Stimulated activated CD4-positive, alpha-beta T cell treated with anti-CD3 and anti-CD28 coated beads, Interleukin-4, amount 100 ng/mL, for 48 hours (primary cell): ENCODE data around the gene LAMA5.
"Not testable (repeated sequence)": the region's sequence is repeated elsewhere in the genome, so short reads cannot be mapped to it uniquely, and the experiment has no call there.

ENCODE experiments used
- DNase-seq, 2 donors: peaks; one replicate each; pipeline ENCODE4 v3.0.0-alpha.2; 2020; ENCODE audit warnings: low read depth in 2 of 2

Gene LAMA5

DNA sequence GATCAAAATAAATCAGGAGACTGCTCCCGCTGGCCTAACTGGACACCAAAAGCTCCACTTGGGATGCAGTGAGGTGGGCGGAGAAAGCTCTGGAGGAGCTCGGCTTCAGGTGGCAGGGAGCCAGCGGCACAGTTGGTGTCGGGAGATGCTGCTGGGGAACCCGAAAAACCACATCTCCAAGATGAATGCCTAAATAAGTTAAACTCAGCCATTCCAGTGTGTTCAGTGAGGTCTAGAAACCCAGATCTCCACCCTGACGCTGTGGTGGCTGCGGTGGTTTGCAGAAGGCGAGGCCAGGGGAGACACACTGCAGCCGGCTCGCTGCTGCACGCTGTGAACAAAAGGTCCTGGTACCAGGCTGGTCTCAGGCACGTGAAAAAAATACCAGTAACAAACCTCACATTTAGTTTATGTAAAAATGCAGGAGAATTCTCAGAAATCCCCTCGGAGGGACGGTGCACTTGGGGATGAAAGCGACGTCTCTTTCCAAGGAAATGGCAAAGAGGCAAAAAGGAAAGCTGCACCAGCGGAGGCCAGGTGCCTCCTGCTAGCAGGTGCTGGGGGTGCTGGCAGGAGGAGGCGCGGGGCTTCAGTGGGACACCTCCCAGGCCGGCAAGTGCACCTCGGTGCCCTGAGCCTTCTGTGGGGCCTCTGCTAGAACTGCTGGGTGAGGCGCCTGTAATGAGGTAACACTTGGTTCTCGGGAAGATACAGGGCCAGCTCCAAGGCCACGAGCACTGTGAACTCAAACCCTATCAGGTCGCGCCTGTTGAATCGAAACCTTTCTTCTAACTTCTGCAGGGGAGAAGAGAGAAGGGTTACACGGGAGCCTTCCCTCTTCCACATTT is 23.4 kb upstream of the LAMA5 start:
- no peak for DNase-seq

DNA sequence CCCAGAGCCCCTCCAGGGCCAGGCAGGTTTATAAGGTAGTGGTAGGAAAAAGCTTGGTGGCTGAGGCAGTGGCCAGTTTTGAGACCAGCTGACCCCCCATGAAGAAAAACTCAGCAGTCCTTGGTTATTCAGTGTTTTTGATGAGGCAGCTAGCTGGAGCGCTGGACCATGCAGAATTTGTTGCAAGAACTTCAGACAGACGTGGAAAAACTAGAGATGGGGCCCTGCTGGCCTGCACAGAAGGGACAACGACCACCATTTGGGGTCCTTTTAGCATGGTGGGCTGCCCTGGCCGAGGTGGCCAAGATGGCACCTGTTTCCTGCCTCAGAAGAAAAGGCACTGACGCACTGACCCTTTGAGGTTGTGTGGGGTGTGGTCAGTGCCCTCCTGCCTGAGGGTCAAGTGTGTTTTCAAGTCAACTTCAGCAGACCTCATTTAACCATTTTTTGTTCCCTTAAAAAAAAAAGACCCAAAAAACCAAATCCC is 22.5 kb upstream of the LAMA5 start:
- no peak for DNase-seq

DNA sequence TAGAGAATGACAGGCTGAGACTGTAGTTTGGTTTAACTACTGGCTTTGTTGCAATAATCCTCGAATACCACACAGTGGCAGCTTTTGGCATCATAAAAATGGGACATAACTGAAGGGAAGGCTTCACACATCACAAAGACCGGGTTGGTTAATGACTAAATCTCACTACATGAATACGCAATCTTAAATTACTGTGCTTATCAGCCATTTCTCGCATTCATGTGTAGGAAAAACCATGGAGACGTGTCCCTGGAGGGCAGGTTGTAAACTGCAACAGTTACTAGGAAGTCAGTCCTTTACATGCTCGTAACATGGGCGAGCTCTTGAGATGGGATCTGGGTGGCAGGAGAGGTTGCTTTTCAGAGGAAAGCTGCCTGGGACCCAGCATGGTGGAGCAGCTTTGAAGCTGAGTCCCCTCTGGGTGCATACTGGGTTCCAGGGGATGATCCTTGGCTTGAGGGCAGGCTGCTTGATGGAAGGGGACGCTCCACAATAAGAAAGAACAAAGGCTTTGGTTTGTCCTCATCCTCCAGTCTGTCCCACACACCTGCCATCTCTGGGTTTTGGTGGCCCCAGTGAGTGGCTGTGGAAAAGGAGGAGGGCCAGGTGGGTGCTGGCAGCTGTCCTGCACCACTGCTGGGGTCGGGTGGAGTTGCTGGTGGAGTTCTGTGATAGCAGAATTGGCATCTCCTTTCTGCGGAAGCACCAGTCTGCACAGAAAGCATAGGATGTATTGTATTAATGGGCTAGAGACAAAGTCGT is 21.9 kb upstream of the LAMA5 start:
- no peak for DNase-seq

DNA sequence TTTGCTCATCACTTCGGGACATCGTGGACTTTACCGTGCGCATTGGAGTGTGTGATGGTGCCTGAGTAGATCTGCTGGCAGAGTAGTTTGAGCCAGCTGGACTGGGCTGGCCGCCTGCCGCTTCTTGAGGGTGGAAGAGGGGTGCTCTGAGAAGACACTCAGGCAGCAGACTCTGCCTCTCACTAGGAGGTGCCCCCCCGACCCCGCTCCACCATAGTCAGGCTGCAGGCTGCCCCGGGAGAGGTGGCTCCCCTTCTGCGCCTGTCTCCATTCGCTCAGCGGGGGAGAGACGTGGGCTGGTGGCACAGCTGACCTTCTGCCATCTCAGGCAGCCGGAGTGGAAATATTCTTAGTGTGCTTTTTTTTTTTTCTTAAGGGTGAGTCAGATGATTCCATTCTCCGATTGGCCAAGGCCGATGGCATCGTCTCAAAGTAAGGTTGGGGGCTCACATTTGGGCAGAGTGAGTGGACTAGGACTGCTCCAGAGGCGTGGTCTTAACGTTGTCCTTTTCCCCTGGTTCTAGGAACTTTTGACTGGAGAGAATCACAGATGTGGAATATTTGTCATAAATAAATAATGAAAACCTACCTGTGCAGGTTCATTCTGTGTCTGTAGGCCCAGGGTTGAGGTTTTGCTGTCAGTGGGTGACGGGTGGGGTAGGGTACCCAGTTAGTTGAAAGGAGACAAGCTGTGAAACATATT is 21.0 kb upstream of the LAMA5 start:
- DNase-seq: no peak

DNA sequence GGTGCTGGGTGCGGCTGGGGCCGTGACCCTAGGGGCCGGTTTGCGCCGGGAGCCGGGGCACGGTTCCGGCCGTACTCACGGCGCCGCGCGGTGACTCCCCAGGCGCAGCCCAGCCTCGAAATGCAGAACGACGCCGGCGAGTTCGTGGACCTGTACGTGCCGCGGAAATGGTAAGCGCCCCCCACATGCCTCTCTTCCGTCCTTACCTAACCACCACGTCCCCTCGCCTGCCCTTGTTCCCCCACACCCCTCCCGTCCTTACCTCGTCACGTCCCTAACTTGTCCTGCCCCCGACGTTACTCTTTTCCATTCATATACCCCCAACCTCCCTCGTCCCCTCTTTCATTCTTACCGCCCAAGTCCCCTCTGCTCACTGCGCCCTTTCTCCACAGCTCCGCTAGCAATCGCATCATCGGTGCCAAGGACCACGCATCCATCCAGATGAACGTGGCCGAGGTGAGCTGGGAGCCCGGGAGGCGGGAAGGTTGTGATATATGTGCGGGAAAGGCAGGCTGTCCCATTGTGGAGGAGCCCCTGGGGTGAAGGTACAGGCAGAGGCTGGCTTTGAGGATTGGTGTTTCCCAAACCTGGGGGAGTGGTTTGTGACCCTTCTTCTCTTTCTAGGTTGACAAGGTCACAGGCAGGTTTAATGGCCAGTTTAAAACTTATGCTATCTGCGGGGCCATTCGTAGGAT is 20.3 kb upstream of the LAMA5 start:
- no peak for DNase-seq

DNA sequence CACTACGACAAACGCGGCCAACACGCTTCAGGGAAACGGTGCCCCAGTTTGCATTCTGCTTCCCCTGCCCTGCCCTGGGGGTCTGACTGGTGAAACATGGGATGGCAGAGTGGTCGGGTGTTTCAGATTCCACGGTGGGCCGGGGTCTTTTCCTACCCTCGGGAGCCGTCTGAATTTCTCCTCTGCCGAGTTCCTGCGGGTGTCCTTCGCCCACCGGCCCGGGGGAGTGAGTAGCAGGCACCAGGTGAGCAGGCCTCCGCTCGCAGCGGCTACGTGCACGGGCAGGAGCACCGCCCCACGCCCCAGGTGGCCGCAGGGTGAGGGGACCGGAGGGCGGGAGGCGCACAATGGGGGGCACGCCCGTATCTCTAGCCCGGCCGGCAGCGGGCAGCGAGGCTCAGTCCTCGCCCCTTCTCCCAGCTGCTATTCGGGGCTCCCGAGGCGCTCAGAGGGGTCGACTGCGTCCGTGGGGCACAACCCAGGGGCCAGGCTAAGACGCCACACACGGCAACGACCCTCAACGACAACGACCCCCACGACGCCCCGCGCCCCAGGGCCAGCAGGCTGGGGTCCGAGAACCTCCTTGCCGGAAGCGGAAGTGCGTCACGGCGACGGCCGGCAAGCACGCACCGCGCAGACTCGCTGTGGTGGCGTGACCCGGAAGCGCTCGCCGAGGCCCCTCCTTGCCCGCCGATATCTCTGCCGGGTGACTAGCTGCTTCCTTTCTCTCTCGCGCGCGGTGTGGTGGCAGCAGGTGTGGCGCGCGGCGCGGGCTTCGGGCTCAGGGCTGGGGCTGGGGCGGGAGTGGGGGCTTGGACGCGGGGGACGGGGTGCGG is 19.5 kb upstream of the LAMA5 start, which contains the start of gene RPS21:
Gene RPS21 (plus strand): TSS at position 721 of the 836 bp plus-strand sequence. CDS start 236 bp downstream, outside the sequence.
- DNase-seq: peak; percentile 83 to 92

DNA sequence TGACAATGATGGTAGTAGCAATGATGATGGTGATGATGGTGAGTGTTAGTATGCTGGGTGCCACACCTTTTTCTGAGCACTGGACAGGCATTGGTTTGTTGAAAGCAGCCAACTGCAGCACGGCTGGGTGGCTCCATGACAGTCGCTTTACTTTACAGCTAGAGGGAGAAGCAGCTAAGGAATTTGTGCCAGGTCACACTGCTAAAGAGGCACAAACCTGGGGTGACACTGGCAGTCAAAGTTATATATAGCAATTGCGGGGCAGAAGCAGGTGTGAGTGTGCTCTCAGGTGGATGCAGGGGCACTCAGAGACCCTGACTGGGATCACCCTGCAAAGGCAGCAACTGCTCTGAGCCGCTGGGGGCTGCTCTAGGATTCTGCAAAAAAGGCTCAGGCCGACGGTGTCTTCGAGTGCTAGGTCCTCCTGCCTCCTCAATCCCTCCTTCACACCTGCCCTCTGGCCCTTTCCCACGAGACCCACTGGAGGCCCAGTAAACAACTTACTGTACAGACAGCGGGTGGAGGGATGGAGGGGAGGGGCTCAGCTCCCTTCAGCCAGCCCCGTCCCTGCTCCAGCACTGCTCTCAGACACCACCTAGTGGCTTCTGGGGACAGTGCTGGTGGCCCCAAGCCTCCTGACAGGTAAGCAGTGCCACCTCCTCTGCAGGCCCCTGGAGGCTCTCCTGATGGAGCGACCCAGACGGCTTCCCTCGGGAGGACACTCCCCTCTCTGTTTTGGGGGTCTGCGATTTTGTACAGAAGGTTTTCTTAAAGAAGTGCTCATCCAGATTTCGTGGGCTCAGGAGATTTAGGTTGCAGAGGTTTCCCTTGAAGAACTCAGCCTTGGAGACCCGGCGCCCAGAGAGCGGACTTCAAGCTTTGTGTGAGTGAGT is 15.4 kb upstream of the LAMA5 start:
- peak; percentile 71 to 72 for DNase-seq

DNA sequence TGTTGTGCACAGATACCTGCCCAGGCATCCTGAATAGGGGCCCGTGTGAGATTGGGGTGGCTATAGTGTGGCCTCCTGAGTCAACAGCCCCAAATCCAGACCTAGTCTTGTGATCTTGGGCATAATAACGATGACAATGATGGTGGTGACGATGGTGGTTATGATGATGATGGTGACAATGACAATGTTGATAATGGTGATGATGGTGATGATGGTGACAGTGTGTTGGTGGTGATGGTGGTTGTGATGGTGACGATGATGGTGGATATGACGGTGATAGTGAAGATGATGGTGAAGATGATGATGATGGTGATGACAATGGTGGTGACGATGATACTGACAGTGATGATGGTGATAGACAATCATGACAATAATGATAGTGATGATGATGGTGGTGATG is 14.7 kb upstream of the LAMA5 start:
- no peak for DNase-seq

DNA sequence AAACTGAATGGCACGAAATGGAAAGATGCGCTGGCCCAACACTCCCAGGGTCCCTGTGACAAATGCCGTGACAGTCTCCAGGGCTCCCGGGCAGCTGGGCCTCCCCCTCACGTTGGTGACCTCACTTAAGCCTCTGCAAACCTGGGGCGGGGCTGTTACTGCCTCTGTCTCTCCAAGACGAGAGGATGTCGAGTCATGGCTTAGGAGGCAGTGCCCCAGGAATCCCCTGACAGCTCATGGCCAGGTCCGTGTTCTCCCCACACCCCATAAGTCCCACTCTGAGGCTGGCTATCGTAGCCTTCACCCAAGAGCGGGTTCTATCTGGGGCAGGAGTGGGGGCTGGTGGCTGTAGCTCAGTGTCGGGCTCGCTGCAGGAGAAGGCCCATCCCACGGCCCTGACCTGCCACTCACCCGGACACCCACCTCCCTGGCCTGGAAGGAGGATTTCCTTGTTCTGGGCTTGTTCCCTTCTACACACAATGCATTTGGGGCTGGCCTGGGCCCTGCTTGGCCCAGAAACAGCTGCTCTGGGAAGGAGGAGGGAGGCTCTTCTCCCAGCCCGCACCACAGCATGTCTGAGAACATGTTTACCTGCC is 14.2 kb upstream of the LAMA5 start:
- DNase-seq: no peak

DNA sequence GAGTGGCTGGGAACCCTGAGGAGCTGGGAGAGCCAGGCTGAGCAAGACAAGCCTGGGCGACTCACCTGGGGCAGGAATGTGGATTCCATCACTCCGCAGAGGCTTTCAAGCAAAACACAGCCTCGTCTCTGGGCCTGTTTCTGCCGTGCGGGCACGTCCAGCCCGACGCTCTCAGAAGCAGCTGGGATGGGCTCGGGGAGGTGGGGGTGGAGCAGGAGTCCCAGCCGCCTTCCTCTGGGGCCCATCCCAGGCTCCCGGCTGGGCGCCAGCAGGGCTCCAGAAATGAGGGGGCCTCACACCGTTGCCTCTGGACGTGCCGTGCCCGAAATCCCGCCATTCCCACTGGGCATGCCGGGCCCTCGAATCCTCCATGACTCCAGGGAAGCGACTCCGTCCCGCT is 11.1 kb upstream of the LAMA5 start:
- DNase-seq: no peak

DNA sequence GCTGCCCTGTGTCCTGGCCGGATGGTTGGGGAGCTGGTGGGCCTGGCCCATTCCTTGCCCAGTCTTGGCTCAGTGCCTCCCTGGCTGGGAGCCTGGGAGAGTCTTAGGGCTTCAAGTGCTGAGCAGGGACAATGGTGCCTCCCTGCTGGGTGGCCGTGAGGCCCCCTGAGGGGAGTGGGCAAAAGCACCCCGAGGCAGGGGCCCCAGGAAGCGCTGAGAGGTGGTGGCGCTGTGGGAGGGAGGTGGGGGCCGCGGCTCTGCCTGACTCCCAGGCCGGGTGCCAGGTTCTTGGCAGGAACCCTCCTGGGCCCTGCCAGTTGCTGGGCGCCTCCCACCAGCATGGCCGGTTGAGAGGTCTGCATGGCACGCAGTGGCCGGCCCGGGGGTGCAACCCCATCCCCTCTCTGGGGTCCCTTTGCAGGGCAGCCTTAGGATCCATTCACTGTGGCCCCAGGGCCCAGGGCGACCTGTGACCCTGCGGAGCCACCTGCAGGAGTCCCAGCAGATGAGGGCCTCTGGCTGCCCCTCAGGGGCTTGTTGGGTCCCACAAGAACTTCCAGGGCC is 10.6 kb upstream of the LAMA5 start:
- DNase-seq: no peak

DNA sequence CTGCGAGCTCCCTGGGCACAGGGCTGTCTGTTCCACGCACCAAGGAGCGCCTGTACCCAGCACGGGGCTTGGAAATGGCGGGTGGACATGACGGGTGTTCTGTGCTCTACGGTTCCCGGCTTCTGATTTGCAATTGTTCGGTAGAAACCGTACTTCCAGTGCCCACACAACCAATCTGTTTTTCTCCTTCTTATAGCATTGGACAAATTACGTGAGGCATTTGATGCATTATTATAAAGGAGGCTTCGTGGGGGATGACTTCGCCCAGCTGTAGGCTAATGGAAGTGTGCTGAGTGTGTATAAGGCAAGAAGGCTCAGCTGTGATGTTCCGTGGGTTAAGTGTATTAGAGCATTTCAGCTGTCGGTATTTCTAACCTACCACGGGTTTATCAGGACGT is 10.0 kb upstream of the LAMA5 start:
- DNase-seq: no peak

DNA sequence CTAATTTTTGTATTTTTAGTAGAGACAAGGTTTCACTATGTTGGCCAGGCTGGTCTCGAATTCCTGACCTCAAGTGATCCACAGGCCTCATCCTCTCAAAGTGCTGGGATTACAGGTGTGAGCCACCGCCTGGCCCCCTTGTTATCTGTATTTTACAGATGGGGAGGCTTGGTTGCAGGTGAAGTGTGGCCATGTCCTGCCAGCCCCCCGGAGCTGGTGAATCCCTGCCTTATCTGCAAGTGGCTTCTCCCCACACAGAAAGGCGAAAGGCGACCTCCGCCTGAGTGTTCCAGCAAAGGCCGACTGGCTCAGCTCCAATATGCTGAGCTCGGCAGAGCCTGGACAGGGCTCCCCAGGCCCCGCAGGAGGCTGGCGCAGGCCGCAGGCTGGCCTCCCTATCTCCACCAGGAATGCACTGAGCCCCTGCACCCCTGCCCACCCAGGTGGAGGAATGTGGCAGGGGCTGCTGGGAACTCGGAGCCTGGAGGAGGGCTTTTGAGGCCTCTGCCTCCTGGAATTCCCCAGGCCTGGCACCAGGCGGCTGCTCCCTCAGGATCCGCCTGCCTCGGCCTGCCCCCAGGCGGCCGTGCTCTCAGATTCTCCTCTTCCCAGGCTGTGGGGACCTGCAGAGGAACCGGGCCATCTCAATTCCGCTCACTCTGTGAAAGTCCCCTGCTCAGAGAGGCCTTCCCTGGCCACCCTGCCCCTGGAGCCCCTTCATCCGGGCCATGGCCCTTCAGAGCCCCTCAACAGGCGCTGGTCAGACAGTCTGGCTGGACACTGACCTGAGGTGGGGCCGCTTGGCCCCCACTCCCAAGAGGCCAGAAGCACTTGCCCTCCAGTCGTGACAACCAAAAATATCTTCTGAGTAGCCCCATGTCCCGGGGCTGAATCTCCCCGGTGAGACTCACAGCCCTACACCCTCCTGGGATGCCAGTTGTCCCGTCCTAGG is 9.3 kb upstream of the LAMA5 start:
- DNase-seq: no peak

DNA sequence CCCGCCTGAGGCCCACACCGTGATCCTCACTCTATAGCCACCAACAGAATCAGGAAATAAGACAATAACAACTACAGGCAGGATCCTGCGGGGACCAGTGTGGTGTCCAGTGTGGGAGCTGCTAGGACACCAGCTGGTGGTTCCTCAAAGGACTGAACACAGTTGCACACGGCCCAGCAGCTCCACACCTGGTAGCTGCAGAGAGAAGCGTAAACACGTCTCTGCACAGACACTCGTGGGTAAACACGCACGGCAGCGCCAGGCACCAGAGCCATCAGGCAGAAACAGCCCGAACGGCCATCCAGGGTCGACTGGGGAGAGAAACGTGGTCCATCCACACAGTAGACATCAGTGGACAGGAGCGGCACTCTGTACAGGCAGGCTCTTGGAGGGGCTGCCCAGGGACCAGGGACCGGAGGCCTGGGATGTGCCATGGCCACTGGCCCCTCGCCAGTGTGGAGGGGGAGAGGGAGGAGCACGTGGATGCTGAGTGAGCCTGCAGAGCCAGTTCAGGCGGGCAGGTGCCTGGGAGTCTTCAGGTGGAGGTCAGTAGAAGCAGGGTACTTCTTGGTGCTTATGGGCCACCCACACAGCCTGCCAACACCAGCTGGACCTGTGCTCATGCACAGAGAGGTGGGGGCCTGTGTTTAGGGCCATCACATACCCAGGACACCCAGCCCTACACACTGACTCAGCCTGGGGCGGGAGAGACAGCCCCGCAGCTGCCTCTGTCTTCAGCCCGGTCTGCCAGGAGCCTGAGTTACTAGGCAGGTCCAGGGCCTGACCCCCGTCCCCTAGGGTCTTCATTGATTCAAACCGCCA is 7.4 kb upstream of the LAMA5 start:
- DNase-seq: no peak

DNA sequence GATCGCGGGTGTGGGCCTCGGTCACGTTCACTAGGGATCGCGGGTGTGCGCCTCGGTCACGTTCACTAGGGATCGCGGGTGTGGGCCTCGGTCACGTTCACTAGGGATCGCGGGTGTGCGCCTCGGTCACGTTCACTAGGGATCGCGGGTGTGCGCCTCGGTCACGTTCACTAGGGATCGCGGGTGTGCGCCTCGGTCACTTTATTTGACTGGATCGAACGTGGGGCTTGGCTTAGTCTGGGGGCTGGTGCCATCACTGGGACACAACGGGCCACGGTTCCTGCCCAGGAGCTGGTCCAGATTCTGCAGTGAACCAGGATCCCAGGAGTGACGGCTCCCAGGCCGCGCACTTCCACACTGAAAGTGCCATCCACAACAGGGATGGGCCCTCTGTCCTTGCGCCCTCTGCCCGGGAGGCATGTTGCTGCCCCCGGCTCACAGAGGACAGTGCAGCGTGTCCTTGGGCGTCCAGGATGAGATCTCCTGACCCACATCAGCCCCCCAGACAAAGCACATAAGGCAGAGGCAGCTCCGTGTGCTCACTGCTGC is 6.6 kb upstream of the LAMA5 start:
- DNase-seq: not testable (repeated sequence)
